ENCODE results near the gene RSPO3. TPM values are rescaled to one million over a fixed set of nuclear protein-coding genes. Genes with fewer than 3 reads are reported as not detected.

Gene RSPO3
- total RNA-seq, result 26.3 to 31.1 TPM (median 30.1 TPM) in 3 replicates

DNA sequence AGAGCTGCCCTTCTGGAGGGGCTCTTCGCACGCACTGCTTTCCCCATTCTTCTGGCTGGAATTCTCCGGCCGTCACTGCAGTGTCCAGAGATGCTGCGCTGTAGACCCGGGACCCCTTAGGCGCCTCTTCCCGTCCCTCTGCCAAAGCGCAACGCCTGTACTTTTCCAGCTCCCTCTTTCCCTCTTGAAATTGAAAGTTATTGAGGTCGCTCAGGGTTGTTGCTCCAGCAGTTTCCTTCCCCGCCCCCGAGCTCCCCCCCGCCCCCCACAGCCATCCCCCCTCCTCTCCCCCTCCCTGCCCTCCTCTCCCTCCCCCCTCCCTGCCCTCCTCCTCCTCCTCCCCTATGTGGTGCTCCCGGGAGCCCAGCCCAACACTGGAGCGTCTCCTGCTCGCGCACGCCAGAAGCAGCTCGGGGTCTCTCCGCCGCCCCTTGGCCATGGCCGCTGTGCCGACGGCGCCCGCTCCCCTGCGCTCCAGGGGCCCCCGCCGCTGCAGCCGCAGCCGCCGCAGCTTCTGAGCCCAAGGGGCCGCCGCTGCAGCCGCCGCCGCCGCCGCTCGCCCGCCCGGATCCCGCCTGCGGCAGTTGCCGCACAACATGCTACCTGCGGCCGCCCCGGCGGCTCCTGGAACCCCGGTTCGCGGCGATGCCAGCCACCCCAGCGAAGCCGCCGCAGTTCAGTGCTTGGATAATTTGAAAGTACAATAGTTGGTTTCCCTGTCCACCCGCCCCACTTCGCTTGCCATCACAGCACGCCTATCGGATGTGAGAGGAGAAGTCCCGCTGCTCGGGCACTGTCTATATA lies at the start of gene RSPO3:
Gene RSPO3, plus strand, starts transcription at position 374 of the 804 bp plus-strand sequence. CDS start 522 bp downstream, outside the sequence.
- H3K27ac Mint-ChIP-seq, result peak within 1 kb of the TSS; percentile 87

DNA sequence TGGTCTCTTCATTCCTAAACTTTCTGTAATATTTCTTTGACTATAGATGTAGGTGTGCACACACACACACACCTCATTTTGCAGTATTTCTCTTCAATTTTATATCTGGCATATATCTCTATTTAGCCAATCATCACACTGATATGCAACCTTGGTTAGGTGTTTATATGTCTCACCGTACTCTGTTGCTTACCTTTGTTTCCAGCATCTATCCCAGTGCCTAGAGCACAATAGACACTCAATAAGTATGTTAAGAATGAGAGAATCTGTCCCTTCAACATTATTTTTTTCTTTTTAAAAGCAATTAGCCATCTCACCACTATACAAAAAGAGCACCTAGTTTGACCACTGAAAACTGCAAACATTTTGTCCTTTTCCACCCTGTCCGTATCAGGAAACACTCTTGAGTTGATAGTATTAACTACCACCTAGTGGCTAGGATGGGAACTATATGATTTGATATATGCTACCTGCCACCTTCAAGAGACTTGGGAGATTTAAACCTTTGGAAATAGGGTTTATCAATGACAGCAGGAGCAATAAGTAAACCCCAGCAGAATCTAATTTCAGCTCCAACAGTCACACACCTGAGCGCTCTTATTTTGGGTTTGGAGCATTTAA lies 48.7 kb upstream of the RSPO3 start:
- Mint-ChIP-seq H3K4me1 (peaks cover 1% of the 10 kb centered on the region), H3K36me3 (peaks cover 2% of the 10 kb centered on the region), H3K9me3 (peaks cover 9% of the 10 kb centered on the region), H3K27me3 (ENCODE audit: low read depth) (no peaks in the 10 kb centered on the region), H3K27ac (no peak overlapping the region), H3K4me3 (no peak overlapping the region)
- DNase-seq (ENCODE audit: low spot score in 2 of 2, unreplicated experiment in 2 of 2), result no peak
- TF ChIP-seq, protein P1, sequence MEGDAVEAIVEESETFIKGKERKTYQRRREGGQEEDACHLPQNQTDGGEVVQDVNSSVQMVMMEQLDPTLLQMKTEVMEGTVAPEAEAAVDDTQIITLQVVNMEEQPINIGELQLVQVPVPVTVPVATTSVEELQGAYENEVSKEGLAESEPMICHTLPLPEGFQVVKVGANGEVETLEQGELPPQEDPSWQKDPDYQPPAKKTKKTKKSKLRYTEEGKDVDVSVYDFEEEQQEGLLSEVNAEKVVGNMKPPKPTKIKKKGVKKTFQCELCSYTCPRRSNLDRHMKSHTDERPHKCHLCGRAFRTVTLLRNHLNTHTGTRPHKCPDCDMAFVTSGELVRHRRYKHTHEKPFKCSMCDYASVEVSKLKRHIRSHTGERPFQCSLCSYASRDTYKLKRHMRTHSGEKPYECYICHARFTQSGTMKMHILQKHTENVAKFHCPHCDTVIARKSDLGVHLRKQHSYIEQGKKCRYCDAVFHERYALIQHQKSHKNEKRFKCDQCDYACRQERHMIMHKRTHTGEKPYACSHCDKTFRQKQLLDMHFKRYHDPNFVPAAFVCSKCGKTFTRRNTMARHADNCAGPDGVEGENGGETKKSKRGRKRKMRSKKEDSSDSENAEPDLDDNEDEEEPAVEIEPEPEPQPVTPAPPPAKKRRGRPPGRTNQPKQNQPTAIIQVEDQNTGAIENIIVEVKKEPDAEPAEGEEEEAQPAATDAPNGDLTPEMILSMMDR (IDR thresholded peaks at IDR 0.05; ENCODE audit: unreplicated experiment), result peak; percentile 74

More for the DNA sequence above, at the start of gene RSPO3:
- peak; percentile 26 to 67 for DNase-seq (ENCODE audit: low spot score in 2 of 2, unreplicated experiment in 2 of 2)
- Mint-ChIP-seq H3K9me3 (no peaks in the 10 kb centered on the region), H3K36me3 (no peaks in the 10 kb centered on the region), H3K4me3 (peak within 1 kb of the TSS; percentile 85), H3K27me3 (ENCODE audit: low read depth) (peaks cover 51% of the 10 kb centered on the region), H3K4me1 (peaks cover 37% of the 10 kb centered on the region)
- TF ChIP-seq, protein P1 (IDR thresholded peaks at IDR 0.05; ENCODE audit: unreplicated experiment), result no peak

DNA sequence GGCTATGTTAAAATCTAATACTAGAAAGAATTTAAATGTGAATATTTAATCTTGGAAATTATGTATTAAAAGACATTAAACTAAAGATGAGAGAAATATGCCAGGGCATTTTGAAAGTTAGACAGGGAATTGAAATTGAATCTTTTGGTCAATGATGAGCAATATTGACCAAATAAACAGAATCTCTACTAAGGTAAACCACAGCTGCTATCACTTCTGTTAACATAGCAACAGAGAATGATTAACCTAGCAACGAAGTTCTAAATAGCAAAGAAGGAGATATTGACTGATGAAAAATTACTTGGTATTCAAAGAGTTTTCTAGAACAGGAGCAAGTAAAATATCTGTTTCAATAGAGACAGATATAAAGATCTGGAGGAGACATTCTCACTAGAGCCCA lies 45.2 kb upstream of the RSPO3 start:
- no peak for DNase-seq (ENCODE audit: low spot score in 2 of 2, unreplicated experiment in 2 of 2)
- H3K9me3 Mint-ChIP-seq, result peaks cover 2% of the 10 kb centered on the region
- H3K4me1 Mint-ChIP-seq, result peaks cover 7% of the 10 kb centered on the region

GRCh38 chr6:127076466-127076865 lies 42.0 kb upstream of the RSPO3 start:
- peaks cover 11% of the 10 kb centered on the region for H3K9me3 Mint-ChIP-seq
- no peak overlapping the region for H3K27ac Mint-ChIP-seq
- H3K36me3 Mint-ChIP-seq, result no peaks in the 10 kb centered on the region
- H3K4me3 Mint-ChIP-seq, result no peak overlapping the region
- DNase-seq (ENCODE audit: low spot score in 2 of 2, unreplicated experiment in 2 of 2), result no peak
- TF ChIP-seq, protein P1 (IDR thresholded peaks at IDR 0.05; ENCODE audit: unreplicated experiment), result no peak
- no peaks in the 10 kb centered on the region for H3K27me3 Mint-ChIP-seq (ENCODE audit: low read depth)
- peaks cover 5% of the 10 kb centered on the region for H3K4me1 Mint-ChIP-seq

More for the DNA sequence above, 45.2 kb upstream of the RSPO3 start:
- H3K4me3 Mint-ChIP-seq, result no peak overlapping the region
- no peak overlapping the region for H3K27ac Mint-ChIP-seq
- no peaks in the 10 kb centered on the region for H3K27me3 Mint-ChIP-seq (ENCODE audit: low read depth)
- H3K36me3 Mint-ChIP-seq, result no peaks in the 10 kb centered on the region
- TF ChIP-seq, protein P1 (IDR thresholded peaks at IDR 0.05; ENCODE audit: unreplicated experiment), result no peak

GRCh38 chr6:127077886-127078285 lies 40.6 kb upstream of the RSPO3 start:
- H3K27me3 Mint-ChIP-seq (ENCODE audit: low read depth), result no peaks in the 10 kb centered on the region
- H3K4me1 Mint-ChIP-seq, result peaks cover 5% of the 10 kb centered on the region
- TF ChIP-seq, protein P1 (IDR thresholded peaks at IDR 0.05; ENCODE audit: unreplicated experiment), result no peak
- H3K9me3 Mint-ChIP-seq, result peaks cover 11% of the 10 kb centered on the region
- no peak for DNase-seq (ENCODE audit: low spot score in 2 of 2, unreplicated experiment in 2 of 2)
- no peak overlapping the region for H3K27ac Mint-ChIP-seq
- no peaks in the 10 kb centered on the region for H3K36me3 Mint-ChIP-seq
- H3K4me3 Mint-ChIP-seq, result no peak overlapping the region

Data from mesothelial cell of epicardium (in vitro differentiated cells).